ENCODE results near the gene CDC42EP3. TPM values are rescaled to one million over a fixed set of nuclear protein-coding genes. Genes with fewer than 3 reads are reported as not detected.
A peak's percentile ranks its signal among the peaks of the same experiment; 100 is the strongest.

The CDC42EP3 gene
- polyA plus RNA-seq, 2 donors = 2.0 to 6.0 TPM

- Histone ChIP-seq H3K4me1 (ENCODE audit: control insufficient read depth in 2 of 2, insufficient read depth in 2 of 2, low read length in 1 of 2) (no peaks in the 10 kb centered on the region), H3K27ac (ENCODE audit: low read depth in 2 of 2, low read length in 1 of 2) (no peak overlapping the region), H3K9me3 (ENCODE audit: control insufficient read depth in 2 of 2, insufficient read depth in 1 of 2, low read depth in 1 of 2, low read length in 1 of 2) (no peaks in the 10 kb centered on the region), H3K27me3 (ENCODE audit: control insufficient read depth in 1 of 2, insufficient read depth in 2 of 2, low read length in 2 of 2) (no peaks in the 10 kb centered on the region), H3K36me3 (ENCODE audit: control insufficient read depth in 2 of 2, insufficient read depth in 2 of 2, low read length in 1 of 2) (no peaks in the 10 kb centered on the region), H3K4me3 (ENCODE audit: low read depth in 1 of 2, low read length in 2 of 2) (no peak overlapping the region)
- WGBS, 2 donors = 96 to 97% methylated on average over 1 of the region's 1 CpG
Observed at GRCh38 chr2:37707393-37707792, 36.0 kb upstream of the CDC42EP3 start.

GRCh38 chr2:37706334-37707183 lies 35.1 kb upstream of the CDC42EP3 start:
- 69 to 72% methylated on average over 4 of the region's 4 CpGs for WGBS, 2 donors
- Histone ChIP-seq H3K9me3 (ENCODE audit: control insufficient read depth in 2 of 2, insufficient read depth in 1 of 2, low read depth in 1 of 2, low read length in 1 of 2) (no peaks in the 10 kb centered on the region), H3K36me3 (ENCODE audit: control insufficient read depth in 2 of 2, insufficient read depth in 2 of 2, low read length in 1 of 2) (no peaks in the 10 kb centered on the region), H3K4me3 (ENCODE audit: low read depth in 1 of 2, low read length in 2 of 2) (no peak overlapping the region), H3K4me1 (ENCODE audit: control insufficient read depth in 2 of 2, insufficient read depth in 2 of 2, low read length in 1 of 2) (no peaks in the 10 kb centered on the region), H3K27me3 (ENCODE audit: control insufficient read depth in 1 of 2, insufficient read depth in 2 of 2, low read length in 2 of 2) (no peaks in the 10 kb centered on the region), H3K27ac (ENCODE audit: low read depth in 2 of 2, low read length in 1 of 2) (no peak overlapping the region)

- Histone ChIP-seq H3K4me3 (ENCODE audit: low read depth in 1 of 2, low read length in 2 of 2) (no peak overlapping the region), H3K27me3 (ENCODE audit: control insufficient read depth in 1 of 2, insufficient read depth in 2 of 2, low read length in 2 of 2) (no peaks in the 10 kb centered on the region), H3K4me1 (ENCODE audit: control insufficient read depth in 2 of 2, insufficient read depth in 2 of 2, low read length in 1 of 2) (no peaks in the 10 kb centered on the region), H3K36me3 (ENCODE audit: control insufficient read depth in 2 of 2, insufficient read depth in 2 of 2, low read length in 1 of 2) (no peaks in the 10 kb centered on the region), H3K9me3 (ENCODE audit: control insufficient read depth in 2 of 2, insufficient read depth in 1 of 2, low read depth in 1 of 2, low read length in 1 of 2) (peaks cover 0 to under 1% of the 10 kb centered on the region in 2 donors), H3K27ac (ENCODE audit: low read depth in 2 of 2, low read length in 1 of 2) (no peak overlapping the region)
- WGBS, 2 donors = 89% methylated on average over 2 of the region's 2 CpGs
Observed at GRCh38 chr2:37705191-37705590, 33.7 kb upstream of the CDC42EP3 start.

GRCh38 chr2:37698931-37699481 lies 27.6 kb upstream of the CDC42EP3 start:
- H3K36me3 ChIP-seq (ENCODE audit: control insufficient read depth in 2 of 2, insufficient read depth in 2 of 2, low read length in 1 of 2) = no peaks in the 10 kb centered on the region
- no peaks in the 10 kb centered on the region for H3K4me1 ChIP-seq (ENCODE audit: control insufficient read depth in 2 of 2, insufficient read depth in 2 of 2, low read length in 1 of 2)
- 88 to 91% methylated on average over 2 of the region's 2 CpGs for WGBS, 2 donors
- no peak overlapping the region for H3K27ac ChIP-seq (ENCODE audit: low read depth in 2 of 2, low read length in 1 of 2)
- peaks cover 0 to 2% of the 10 kb centered on the region in 2 donors for H3K9me3 ChIP-seq (ENCODE audit: control insufficient read depth in 2 of 2, insufficient read depth in 1 of 2, low read depth in 1 of 2, low read length in 1 of 2)
- no peaks in the 10 kb centered on the region for H3K27me3 ChIP-seq (ENCODE audit: control insufficient read depth in 1 of 2, insufficient read depth in 2 of 2, low read length in 2 of 2)
- H3K4me3 ChIP-seq (ENCODE audit: low read depth in 1 of 2, low read length in 2 of 2) = no peak overlapping the region

- Histone ChIP-seq H3K4me3 (ENCODE audit: low read depth in 1 of 2, low read length in 2 of 2) (no peak overlapping the region), H3K4me1 (ENCODE audit: control insufficient read depth in 2 of 2, insufficient read depth in 2 of 2, low read length in 1 of 2) (no peaks in the 10 kb centered on the region), H3K27me3 (ENCODE audit: control insufficient read depth in 1 of 2, insufficient read depth in 2 of 2, low read length in 2 of 2) (no peaks in the 10 kb centered on the region), H3K27ac (ENCODE audit: low read depth in 2 of 2, low read length in 1 of 2) (no peak overlapping the region), H3K9me3 (ENCODE audit: control insufficient read depth in 2 of 2, insufficient read depth in 1 of 2, low read depth in 1 of 2, low read length in 1 of 2) (peaks cover 0 to 2% of the 10 kb centered on the region in 2 donors), H3K36me3 (ENCODE audit: control insufficient read depth in 2 of 2, insufficient read depth in 2 of 2, low read length in 1 of 2) (no peaks in the 10 kb centered on the region)
- WGBS, 2 donors = 93 to 95% methylated on average over 4 of the region's 4 CpGs
Observed at GRCh38 chr2:37695336-37695735, 23.9 kb upstream of the CDC42EP3 start.

GRCh38 chr2:37692711-37693110 lies 21.3 kb upstream of the CDC42EP3 start:
- Histone ChIP-seq H3K4me1 (ENCODE audit: control insufficient read depth in 2 of 2, insufficient read depth in 2 of 2, low read length in 1 of 2) (peaks cover 0 to 3% of the 10 kb centered on the region in 2 donors), H3K27ac (ENCODE audit: low read depth in 2 of 2, low read length in 1 of 2) (no peak overlapping the region), H3K36me3 (ENCODE audit: control insufficient read depth in 2 of 2, insufficient read depth in 2 of 2, low read length in 1 of 2) (no peaks in the 10 kb centered on the region), H3K27me3 (ENCODE audit: control insufficient read depth in 1 of 2, insufficient read depth in 2 of 2, low read length in 2 of 2) (no peaks in the 10 kb centered on the region), H3K4me3 (ENCODE audit: low read depth in 1 of 2, low read length in 2 of 2) (no peak overlapping the region), H3K9me3 (ENCODE audit: control insufficient read depth in 2 of 2, insufficient read depth in 1 of 2, low read depth in 1 of 2, low read length in 1 of 2) (no peaks in the 10 kb centered on the region)

- WGBS, 2 donors = 50 to 51% methylated on average over 2 of the region's 2 CpGs
Observed at GRCh38 chr2:37689751-37690150, 18.3 kb upstream of the CDC42EP3 start.

GRCh38 chr2:37688771-37689468 lies 17.5 kb upstream of the CDC42EP3 start:
- Histone ChIP-seq H3K9me3 (ENCODE audit: control insufficient read depth in 2 of 2, insufficient read depth in 1 of 2, low read depth in 1 of 2, low read length in 1 of 2) (no peaks in the 10 kb centered on the region), H3K4me1 (ENCODE audit: control insufficient read depth in 2 of 2, insufficient read depth in 2 of 2, low read length in 1 of 2) (peaks cover 0 to 3% of the 10 kb centered on the region in 2 donors), H3K4me3 (ENCODE audit: low read depth in 1 of 2, low read length in 2 of 2) (no peak overlapping the region), H3K27me3 (ENCODE audit: control insufficient read depth in 1 of 2, insufficient read depth in 2 of 2, low read length in 2 of 2) (no peaks in the 10 kb centered on the region), H3K36me3 (ENCODE audit: control insufficient read depth in 2 of 2, insufficient read depth in 2 of 2, low read length in 1 of 2) (no peaks in the 10 kb centered on the region), H3K27ac (ENCODE audit: low read depth in 2 of 2, low read length in 1 of 2) (peak overlapping the region in 1 of 2 donors; percentile 55)
- 46 to 50% methylated on average over 10 of the region's 10 CpGs for WGBS, 2 donors

More at GRCh38 chr2:37689751-37690150, 18.3 kb upstream of the CDC42EP3 start:
- peak overlapping the region; percentile 3 to 55 for H3K27ac ChIP-seq (ENCODE audit: low read depth in 2 of 2, low read length in 1 of 2)
- H3K36me3 ChIP-seq (ENCODE audit: control insufficient read depth in 2 of 2, insufficient read depth in 2 of 2, low read length in 1 of 2) = no peaks in the 10 kb centered on the region
- no peaks in the 10 kb centered on the region for H3K27me3 ChIP-seq (ENCODE audit: control insufficient read depth in 1 of 2, insufficient read depth in 2 of 2, low read length in 2 of 2)
- no peak overlapping the region for H3K4me3 ChIP-seq (ENCODE audit: low read depth in 1 of 2, low read length in 2 of 2)
- no peaks in the 10 kb centered on the region for H3K9me3 ChIP-seq (ENCODE audit: control insufficient read depth in 2 of 2, insufficient read depth in 1 of 2, low read depth in 1 of 2, low read length in 1 of 2)
- peaks cover 0 to 3% of the 10 kb centered on the region in 2 donors for H3K4me1 ChIP-seq (ENCODE audit: control insufficient read depth in 2 of 2, insufficient read depth in 2 of 2, low read length in 1 of 2)

- Histone ChIP-seq H3K27ac (ENCODE audit: low read depth in 2 of 2, low read length in 1 of 2) (no peak overlapping the region), H3K4me3 (ENCODE audit: low read depth in 1 of 2, low read length in 2 of 2) (no peak overlapping the region), H3K4me1 (ENCODE audit: control insufficient read depth in 2 of 2, insufficient read depth in 2 of 2, low read length in 1 of 2) (peaks cover 0 to 3% of the 10 kb centered on the region in 2 donors), H3K9me3 (ENCODE audit: control insufficient read depth in 2 of 2, insufficient read depth in 1 of 2, low read depth in 1 of 2, low read length in 1 of 2) (no peaks in the 10 kb centered on the region), H3K36me3 (ENCODE audit: control insufficient read depth in 2 of 2, insufficient read depth in 2 of 2, low read length in 1 of 2) (no peaks in the 10 kb centered on the region), H3K27me3 (ENCODE audit: control insufficient read depth in 1 of 2, insufficient read depth in 2 of 2, low read length in 2 of 2) (no peaks in the 10 kb centered on the region)
- WGBS, 2 donors = 57 to 83% methylated on average over 1 of the region's 1 CpG
Observed at GRCh38 chr2:37686792-37687526, 15.5 kb upstream of the CDC42EP3 start.

Measured in esophagus (tissue), 2 donors.